Measurements from ENCODE around the gene ANK3.

ANK3 gene

GRCh38 chr10:60358282-60358681, 31.4 kb downstream of the ANK3 start:
- no peak for TF ChIP-seq CTCF (IDR thresholded peaks at IDR 0.05; ENCODE audit: low read depth, low read length)
- DNase-seq (ENCODE audit: extremely low read depth, low read depth), result no peak

GRCh38 chr10:60353519-60354258, 36.0 kb downstream of the ANK3 start:
- DNase-seq (ENCODE audit: extremely low read depth, low read depth), result no peak
- no peak for TF ChIP-seq CTCF (IDR thresholded peaks at IDR 0.05; ENCODE audit: low read depth, low read length)

GRCh38 chr10:60352105-60352504, 37.6 kb downstream of the ANK3 start:
- TF ChIP-seq CTCF (IDR thresholded peaks at IDR 0.05; ENCODE audit: low read depth, low read length), result no peak
- no peak for DNase-seq (ENCODE audit: extremely low read depth, low read depth)

GRCh38 chr10:60351191-60351853, 38.4 kb downstream of the ANK3 start:
- no peak for TF ChIP-seq CTCF (IDR thresholded peaks at IDR 0.05; ENCODE audit: low read depth, low read length)
- no peak for DNase-seq (ENCODE audit: extremely low read depth, low read depth)

- DNase-seq (ENCODE audit: extremely low read depth, low read depth), result no peak
- TF ChIP-seq CTCF (IDR thresholded peaks at IDR 0.05; ENCODE audit: low read depth, low read length), result no peak
Measured at GRCh38 chr10:60350400-60350799, 39.3 kb downstream of the ANK3 start.

- no peak for DNase-seq (ENCODE audit: extremely low read depth, low read depth)
- TF ChIP-seq CTCF (IDR thresholded peaks at IDR 0.05; ENCODE audit: low read depth, low read length), result no peak
Measured at GRCh38 chr10:60349426-60349825, 40.2 kb downstream of the ANK3 start.

GRCh38 chr10:60348982-60349381, 40.7 kb downstream of the ANK3 start:
- no peak for TF ChIP-seq CTCF (IDR thresholded peaks at IDR 0.05; ENCODE audit: low read depth, low read length)
- DNase-seq (ENCODE audit: extremely low read depth, low read depth), result no peak
